Measurements from ENCODE around the gene NDRG2. TPM values are rescaled to one million over a fixed set of nuclear protein-coding genes. Genes with fewer than 3 reads are reported as not detected.

NDRG2 gene
- polyA plus RNA-seq, 3 donors: 6.8 to 11.7 (median 11.1) TPM

GRCh38 chr14:21054768-21055145, 29.9 kb upstream of the NDRG2 start:
- no CpG with 5 or more reads among the region's 4 CpGs for WGBS (ENCODE audit: insufficient coverage)
- Mint-ChIP-seq H3K27me3 (ENCODE audit: low read depth in 3 of 3) (peaks cover 2 to 6% (median 5%) of the 10 kb centered on the region in 3 donors), H3K36me3 (no peaks in the 10 kb centered on the region), H3K4me3 (no peak overlapping the region), H3K4me1 (peaks cover 3% of the 10 kb centered on the region), H3K27ac (no peak overlapping the region), H3K9me3 (no peaks in the 10 kb centered on the region)
- Histone ChIP-seq H3K4me2 (replicated peaks; ENCODE audit: extremely low read depth, low read length, poor library complexity, severe bottlenecking) (no peak overlapping the region), H3K27ac (ENCODE audit: low read depth in 1 of 2, low read length in 2 of 2) (no peak overlapping the region), H2AFZ (ENCODE audit: insufficient read depth, low read depth, low read length, poor library complexity, severe bottlenecking) (no peak overlapping the region), H3K9me3 (replicated peaks in 1 of 2; ENCODE audit: control insufficient read depth in 1 of 2, insufficient read depth in 1 of 2, low read length in 2 of 2) (no peaks in the 10 kb centered on the region), H3K9ac (ENCODE audit: insufficient read depth, low read length, poor library complexity, severe bottlenecking) (no peak overlapping the region), H3K4me3 (replicated peaks in 1 of 3; ENCODE audit: low read depth in 2 of 3, low read length in 3 of 3) (no peak overlapping the region), H4K20me1 (ENCODE audit: insufficient read depth, low read length) (no peaks in the 10 kb centered on the region), H3K4me1 (ENCODE audit: control insufficient read depth in 1 of 2, insufficient read depth in 2 of 2, low read length in 2 of 2) (peaks cover 0 to 9% of the 10 kb centered on the region in 2 donors), H3K27me3 (ENCODE audit: control insufficient read depth in 2 of 2, insufficient read depth in 2 of 2, low read length in 2 of 2) (peaks cover 0 to 6% of the 10 kb centered on the region in 2 donors), H3K79me2 (ENCODE audit: insufficient read depth, low read length) (no peaks in the 10 kb centered on the region), H3K36me3 (replicated peaks in 1 of 2; ENCODE audit: control insufficient read depth in 1 of 2, insufficient read depth in 2 of 2, low read length in 2 of 2) (no peaks in the 10 kb centered on the region)
- DNase-seq: no peak
- intact Hi-C loops (cut with micrococcal nuclease): loop anchor here in 1 of 2 donors (5.0 kb wide), 1 partner anchor 37 kb away; no protein-coding TSS in a partner anchor
- TF ChIP-seq CTCF (IDR thresholded peaks at IDR 0.05): no peak

GRCh38 chr14:21054123-21054767, 29.4 kb upstream of the NDRG2 start:
- Histone ChIP-seq H3K9ac (ENCODE audit: insufficient read depth, low read length, poor library complexity, severe bottlenecking) (no peak overlapping the region), H3K79me2 (ENCODE audit: insufficient read depth, low read length) (no peaks in the 10 kb centered on the region), H3K4me3 (replicated peaks in 1 of 3; ENCODE audit: low read depth in 2 of 3, low read length in 3 of 3) (no peak overlapping the region), H3K4me2 (replicated peaks; ENCODE audit: extremely low read depth, low read length, poor library complexity, severe bottlenecking) (no peak overlapping the region), H3K36me3 (replicated peaks in 1 of 2; ENCODE audit: control insufficient read depth in 1 of 2, insufficient read depth in 2 of 2, low read length in 2 of 2) (no peaks in the 10 kb centered on the region), H4K20me1 (ENCODE audit: insufficient read depth, low read length) (no peaks in the 10 kb centered on the region), H3K27ac (ENCODE audit: low read depth in 1 of 2, low read length in 2 of 2) (no peak overlapping the region), H3K9me3 (replicated peaks in 1 of 2; ENCODE audit: control insufficient read depth in 1 of 2, insufficient read depth in 1 of 2, low read length in 2 of 2) (no peaks in the 10 kb centered on the region), H3K27me3 (ENCODE audit: control insufficient read depth in 2 of 2, insufficient read depth in 2 of 2, low read length in 2 of 2) (peaks cover 0 to 9% of the 10 kb centered on the region in 2 donors), H3K4me1 (ENCODE audit: control insufficient read depth in 1 of 2, insufficient read depth in 2 of 2, low read length in 2 of 2) (peaks cover 0 to 9% of the 10 kb centered on the region in 2 donors), H2AFZ (ENCODE audit: insufficient read depth, low read depth, low read length, poor library complexity, severe bottlenecking) (no peak overlapping the region)
- TF ChIP-seq CTCF (IDR thresholded peaks at IDR 0.05): no peak
- no CpG with 5 or more reads among the region's 3 CpGs for WGBS (ENCODE audit: insufficient coverage)
- Mint-ChIP-seq H3K27me3 (ENCODE audit: low read depth in 3 of 3) (peaks cover 4 to 9% (median 6%) of the 10 kb centered on the region in 3 donors), H3K36me3 (no peaks in the 10 kb centered on the region), H3K27ac (no peak overlapping the region), H3K9me3 (no peaks in the 10 kb centered on the region), H3K4me1 (peaks cover 3% of the 10 kb centered on the region), H3K4me3 (no peak overlapping the region)
- intact Hi-C loops (cut with micrococcal nuclease): no loop called here
- no peak for DNase-seq
